Rectal smooth muscle tissue (tissue), 1 donor: ENCODE measurements around the gene MAST2.

Experiments used
- H3K27ac ChIP-seq: one replicate; pipeline ENCODE4 v1.7.0; 2013; ENCODE audit warnings: low read depth, low read length, inconsistent platforms
- H3K27me3 ChIP-seq: one replicate; pipeline ENCODE4 v1.7.0; 2013; ENCODE audit warnings: low read length; ENCODE audit not compliant: control insufficient read depth, insufficient read depth
- H3K36me3 ChIP-seq: one replicate; pipeline ENCODE4 v1.7.0; 2013; ENCODE audit warnings: low read length; ENCODE audit not compliant: control insufficient read depth, insufficient read depth
- H3K4me1 ChIP-seq: one replicate; pipeline ENCODE4 v1.7.0; 2013; ENCODE audit warnings: low read length; ENCODE audit not compliant: control insufficient read depth, insufficient read depth
- H3K4me3 ChIP-seq: one replicate; pipeline ENCODE4 v1.7.0; 2013; ENCODE audit warnings: low read length
- H3K9ac ChIP-seq: one replicate; pipeline ENCODE4 v1.7.0; 2013; ENCODE audit warnings: low read length

MAST2 gene

DNA sequence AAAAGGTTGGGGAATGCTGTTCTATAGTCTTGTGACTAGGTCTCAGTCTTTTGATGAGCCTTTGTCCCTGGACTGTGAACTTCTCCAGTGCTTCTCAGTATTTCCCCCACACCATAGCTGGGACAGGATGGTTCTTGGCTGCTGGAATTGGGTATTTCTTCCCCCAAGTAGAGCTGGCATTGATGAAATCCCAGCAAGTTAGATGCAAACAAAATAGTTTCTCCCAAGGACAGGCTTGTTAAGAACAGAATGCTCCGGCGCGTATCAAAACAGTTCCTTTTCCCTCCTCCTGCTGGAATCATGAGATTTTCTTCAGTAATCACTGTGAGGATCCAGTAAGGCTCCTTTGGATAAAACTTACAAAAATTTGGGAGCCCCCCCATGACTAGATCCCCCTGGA lies 166.5 kb downstream of the MAST2 start:
- Histone ChIP-seq H3K27me3 (no peaks in the 10 kb centered on the region), H3K9ac (no peak overlapping the region), H3K27ac (peak overlapping the region; percentile 10), H3K4me1 (no peaks in the 10 kb centered on the region), H3K36me3 (peaks cover 8% of the 10 kb centered on the region), H3K4me3 (no peak overlapping the region)

DNA sequence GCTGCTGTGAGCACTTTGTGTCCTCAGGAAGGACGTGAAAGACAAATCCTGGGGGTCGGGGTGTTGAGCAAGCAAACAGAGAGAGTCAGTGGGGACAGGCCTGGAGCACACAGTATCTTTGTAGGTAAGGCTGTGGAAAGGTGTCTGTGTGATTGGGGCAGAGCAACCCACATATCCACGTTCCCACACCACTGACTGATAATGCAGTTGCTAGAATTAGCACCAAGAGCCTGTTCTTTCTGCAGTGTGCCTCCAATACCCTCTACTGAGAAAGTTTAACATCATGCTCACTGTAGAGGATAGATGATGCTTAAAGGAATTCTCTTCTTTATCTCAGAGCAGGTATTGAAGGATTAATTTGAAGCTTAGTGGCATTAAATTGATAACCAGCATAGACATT lies 167.9 kb downstream of the MAST2 start:
- Histone ChIP-seq H3K4me3 (no peak overlapping the region), H3K36me3 (peaks cover 8% of the 10 kb centered on the region), H3K9ac (no peak overlapping the region), H3K4me1 (no peaks in the 10 kb centered on the region), H3K27me3 (no peaks in the 10 kb centered on the region), H3K27ac (no peak overlapping the region)

DNA sequence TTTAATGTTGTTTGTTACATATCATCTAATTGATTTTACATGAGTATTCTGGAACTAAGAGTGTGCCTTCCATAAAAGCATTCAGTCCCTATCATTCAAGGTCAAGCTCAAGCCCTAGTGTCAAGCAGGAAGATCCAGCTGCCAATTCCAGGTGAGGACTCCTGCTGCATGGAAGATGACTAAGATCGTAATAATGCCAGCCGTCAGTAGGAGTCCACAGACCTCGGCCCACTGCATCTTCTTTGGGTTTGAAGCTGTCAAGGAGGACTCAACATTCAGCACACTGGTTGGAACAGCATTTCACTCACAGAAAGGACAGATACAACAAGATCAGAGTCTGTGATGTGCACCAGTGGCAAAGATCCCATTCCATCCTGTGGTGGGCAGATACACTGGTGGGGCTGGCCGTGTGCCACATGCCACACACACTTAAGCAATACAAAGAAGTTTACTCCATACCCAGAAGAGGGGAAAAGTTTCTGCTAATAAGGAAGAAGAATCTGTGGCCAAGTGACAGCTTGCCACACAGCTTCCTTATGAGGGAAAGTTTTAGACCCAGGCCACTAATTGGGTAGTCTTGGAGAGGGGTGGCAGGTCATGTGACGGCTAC lies 168.6 kb downstream of the MAST2 start:
- no peak overlapping the region for H3K27ac ChIP-seq
- H3K27me3 ChIP-seq = no peaks in the 10 kb centered on the region
- no peak overlapping the region for H3K9ac ChIP-seq
- H3K36me3 ChIP-seq = peaks cover 8% of the 10 kb centered on the region
- no peaks in the 10 kb centered on the region for H3K4me1 ChIP-seq
- no peak overlapping the region for H3K4me3 ChIP-seq

DNA sequence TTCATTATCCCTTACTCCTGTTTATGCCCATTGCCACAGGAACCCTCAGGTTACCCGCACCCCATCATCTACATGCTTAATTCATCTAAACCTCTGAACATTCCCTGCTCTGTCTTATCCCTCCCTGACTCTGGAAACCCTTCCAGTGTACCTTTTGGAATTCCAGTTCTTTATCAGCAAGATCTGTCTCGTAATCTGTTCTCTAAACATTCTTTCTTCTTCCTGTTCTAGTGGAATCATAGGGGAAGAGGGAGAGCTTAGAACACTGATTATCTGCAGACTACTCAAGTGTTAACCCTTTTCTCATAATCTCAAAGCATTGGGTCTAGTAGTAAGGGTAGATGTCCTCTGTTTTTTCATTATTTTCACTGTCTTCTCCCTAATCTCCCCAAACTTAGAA lies 169.2 kb downstream of the MAST2 start:
- Histone ChIP-seq H3K27ac (peak overlapping the region; percentile 8), H3K9ac (no peak overlapping the region), H3K4me1 (no peaks in the 10 kb centered on the region), H3K4me3 (no peak overlapping the region), H3K36me3 (peaks cover 8% of the 10 kb centered on the region), H3K27me3 (no peaks in the 10 kb centered on the region)

DNA sequence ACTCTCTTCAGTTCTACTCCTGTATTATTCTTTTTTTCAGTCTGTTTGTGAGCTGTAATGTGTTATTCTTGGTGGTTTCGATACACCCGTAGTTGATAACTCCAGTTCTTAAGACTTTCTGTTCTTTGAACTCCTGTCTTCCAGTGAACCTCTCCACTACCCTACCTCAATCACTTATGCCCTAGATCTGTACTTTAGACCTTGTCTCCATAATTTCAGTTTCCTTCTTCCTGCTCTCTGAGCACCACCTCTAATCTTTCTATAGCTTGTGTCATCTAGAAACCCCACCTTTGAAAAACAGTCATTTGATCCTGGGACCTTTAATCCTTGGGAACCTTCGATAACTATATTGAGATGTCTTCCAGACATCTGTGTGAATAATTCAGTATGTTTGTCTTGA lies 169.7 kb downstream of the MAST2 start:
- H3K27me3 ChIP-seq = no peaks in the 10 kb centered on the region
- H3K9ac ChIP-seq = no peak overlapping the region
- H3K27ac ChIP-seq = no peak overlapping the region
- no peaks in the 10 kb centered on the region for H3K4me1 ChIP-seq
- H3K36me3 ChIP-seq = peaks cover 8% of the 10 kb centered on the region
- H3K4me3 ChIP-seq = no peak overlapping the region

DNA sequence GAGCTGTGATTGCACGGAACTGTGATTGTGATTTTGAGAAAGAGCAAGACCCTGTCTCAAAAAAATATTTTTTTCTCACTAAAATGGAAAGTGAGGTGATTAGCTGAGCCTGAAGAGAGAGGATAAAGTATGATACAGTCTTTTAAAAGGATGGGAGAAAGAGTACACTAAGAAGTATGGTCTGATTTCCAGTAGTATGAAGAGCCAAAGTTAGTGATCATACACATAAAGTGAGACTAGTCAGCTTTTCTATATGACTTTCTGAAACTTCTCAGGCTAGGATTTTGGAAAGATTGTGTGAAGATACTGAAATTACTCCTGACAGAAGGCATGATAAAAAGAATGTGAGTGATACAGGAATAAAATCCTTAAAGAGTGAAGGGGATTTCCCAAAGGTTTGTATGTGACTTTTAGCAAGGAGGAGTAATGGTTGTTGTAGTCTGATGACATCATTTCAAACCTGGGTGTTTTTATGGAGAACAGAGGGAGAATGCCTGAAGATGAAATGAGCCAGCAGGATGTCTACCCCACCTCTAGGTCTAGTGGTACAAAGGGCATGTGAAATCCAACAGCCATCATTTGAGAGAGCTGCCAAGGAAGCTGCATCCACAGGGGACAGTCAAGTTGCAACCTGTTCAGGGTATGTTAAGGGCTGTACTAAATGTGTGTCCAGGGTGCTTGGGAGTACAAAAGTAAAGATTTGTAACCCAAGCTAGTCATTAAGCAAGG lies 171.3 kb downstream of the MAST2 start:
- H3K4me1 ChIP-seq = no peaks in the 10 kb centered on the region
- no peak overlapping the region for H3K9ac ChIP-seq
- no peaks in the 10 kb centered on the region for H3K27me3 ChIP-seq
- H3K4me3 ChIP-seq = no peak overlapping the region
- peaks cover 8% of the 10 kb centered on the region for H3K36me3 ChIP-seq
- no peak overlapping the region for H3K27ac ChIP-seq

DNA sequence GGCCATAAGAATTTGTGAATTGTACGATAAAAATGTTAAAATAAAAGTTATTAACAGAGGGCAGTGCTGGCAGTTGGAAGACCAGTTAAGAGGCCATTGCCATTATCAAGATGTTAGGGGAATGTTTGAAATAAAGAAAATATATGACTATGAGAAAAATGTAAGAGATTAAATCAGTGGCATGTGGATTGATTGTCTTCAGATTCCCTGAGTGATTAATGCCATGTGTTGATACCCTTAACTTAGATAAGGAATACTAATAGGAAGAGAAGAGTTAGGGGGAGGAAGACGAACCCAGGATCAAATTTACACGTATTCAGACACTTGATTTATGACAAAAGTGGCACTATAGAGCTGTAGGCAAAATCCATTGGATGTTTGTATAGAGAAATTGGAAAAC lies 173.2 kb downstream of the MAST2 start:
- H3K36me3 ChIP-seq = peaks cover 6% of the 10 kb centered on the region
- no peak overlapping the region for H3K9ac ChIP-seq
- no peak overlapping the region for H3K27ac ChIP-seq

DNA sequence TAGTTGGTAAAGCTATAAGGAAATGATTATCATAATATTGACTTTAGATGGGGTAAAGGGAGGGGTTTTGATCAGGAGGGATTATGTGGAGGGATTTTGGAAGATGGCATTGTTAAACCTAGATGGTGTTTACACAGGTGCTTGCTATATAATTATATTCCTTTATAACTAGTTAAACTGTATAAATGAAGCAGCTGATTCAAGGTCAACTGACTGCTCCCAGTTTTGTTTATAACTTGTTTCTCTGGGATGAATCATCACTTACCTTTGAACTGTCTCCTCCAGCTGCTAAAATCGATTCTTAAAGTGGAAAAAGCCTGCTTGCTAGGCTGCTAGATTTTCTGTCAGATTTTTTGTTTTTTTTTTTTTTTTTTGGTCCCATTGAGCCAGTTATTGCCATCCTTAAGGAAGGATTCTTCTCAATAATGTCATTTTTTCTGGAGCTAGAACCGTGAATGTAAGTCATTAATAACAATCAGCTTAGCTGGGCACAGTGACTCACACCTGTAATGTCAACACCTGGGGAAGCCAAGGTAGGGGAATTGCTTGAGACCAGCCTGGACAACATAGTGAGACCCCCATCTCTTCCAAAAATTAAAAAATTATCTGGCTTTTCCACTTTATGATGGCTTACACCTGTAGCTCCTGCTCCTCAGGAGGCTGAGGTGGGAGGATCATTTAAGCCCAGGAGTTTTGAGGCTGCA lies 175.8 kb downstream of the MAST2 start:
- Histone ChIP-seq H3K27ac (no peak overlapping the region), H3K36me3 (no peaks in the 10 kb centered on the region), H3K9ac (no peak overlapping the region), H3K4me3 (no peak overlapping the region), H3K27me3 (no peaks in the 10 kb centered on the region), H3K4me1 (no peaks in the 10 kb centered on the region)

More for the DNA sequence above, 173.2 kb downstream of the MAST2 start:
- Histone ChIP-seq H3K4me3 (no peak overlapping the region), H3K4me1 (no peaks in the 10 kb centered on the region), H3K27me3 (no peaks in the 10 kb centered on the region)

DNA sequence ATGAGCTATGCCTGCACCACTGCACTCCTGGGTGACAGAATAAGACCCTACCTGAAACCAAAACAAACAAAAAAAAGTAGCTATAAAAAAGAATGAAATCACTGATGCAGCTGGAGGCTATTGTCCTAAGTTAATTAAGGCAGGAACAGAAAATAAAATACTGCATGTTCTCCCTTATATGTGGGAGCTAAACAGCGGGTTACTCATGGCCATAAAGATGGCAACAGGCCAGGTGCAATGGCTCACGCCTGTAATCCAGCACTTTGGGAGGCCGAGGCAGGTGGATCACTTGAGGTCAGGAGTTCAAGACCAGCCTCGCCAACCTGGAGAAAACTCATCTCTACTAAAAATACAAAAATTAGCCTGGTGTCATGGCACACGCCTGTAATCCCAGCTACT lies 176.4 kb downstream of the MAST2 start:
- Histone ChIP-seq H3K4me3 (no peak overlapping the region), H3K4me1 (no peaks in the 10 kb centered on the region), H3K9ac (no peak overlapping the region), H3K27ac (no peak overlapping the region), H3K27me3 (no peaks in the 10 kb centered on the region), H3K36me3 (no peaks in the 10 kb centered on the region)

DNA sequence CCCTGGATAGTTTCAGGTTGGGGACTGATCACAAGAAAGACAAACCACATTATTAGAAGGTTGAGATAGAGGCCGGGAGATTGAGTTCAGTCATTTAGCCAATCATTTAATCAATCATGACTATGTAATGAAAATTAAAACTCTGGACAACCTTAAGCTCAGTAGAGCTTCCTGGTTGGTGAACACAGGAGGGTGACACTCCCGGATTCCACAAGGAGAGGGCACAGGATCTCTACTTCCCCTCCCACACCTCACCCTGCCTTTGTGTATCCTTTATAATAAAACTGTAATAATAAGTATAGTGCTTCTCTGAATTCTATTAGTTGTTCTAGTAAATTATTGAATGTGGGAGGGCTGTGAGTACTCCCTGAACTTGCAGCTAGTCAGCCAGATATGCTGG lies 178.9 kb downstream of the MAST2 start:
- H3K9ac ChIP-seq = no peak overlapping the region
- H3K4me1 ChIP-seq = no peaks in the 10 kb centered on the region
- no peaks in the 10 kb centered on the region for H3K36me3 ChIP-seq
- no peak overlapping the region for H3K27ac ChIP-seq
- H3K27me3 ChIP-seq = no peaks in the 10 kb centered on the region
- H3K4me3 ChIP-seq = no peak overlapping the region

DNA sequence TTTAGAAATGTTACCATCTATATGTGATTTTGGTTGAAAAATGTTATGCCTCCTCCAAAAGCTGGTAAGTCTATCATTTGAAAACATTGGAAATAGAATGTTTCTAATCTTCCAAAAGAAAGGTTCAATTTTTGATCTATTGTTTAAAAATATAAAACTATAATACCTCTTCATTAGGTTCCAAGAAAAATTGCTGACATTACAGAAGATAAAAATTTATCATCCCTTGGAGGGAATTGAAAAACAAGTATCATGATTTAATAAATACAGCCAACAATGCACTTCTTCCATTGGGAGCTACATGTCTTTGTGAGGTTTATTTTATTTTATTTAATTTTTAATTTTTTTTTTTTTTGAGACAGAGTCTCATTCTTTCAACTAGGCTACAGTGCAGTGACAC lies 180.6 kb downstream of the MAST2 start:
- Histone ChIP-seq H3K36me3 (no peaks in the 10 kb centered on the region), H3K4me3 (no peak overlapping the region), H3K27me3 (no peaks in the 10 kb centered on the region), H3K27ac (no peak overlapping the region), H3K4me1 (no peaks in the 10 kb centered on the region), H3K9ac (no peak overlapping the region)

DNA sequence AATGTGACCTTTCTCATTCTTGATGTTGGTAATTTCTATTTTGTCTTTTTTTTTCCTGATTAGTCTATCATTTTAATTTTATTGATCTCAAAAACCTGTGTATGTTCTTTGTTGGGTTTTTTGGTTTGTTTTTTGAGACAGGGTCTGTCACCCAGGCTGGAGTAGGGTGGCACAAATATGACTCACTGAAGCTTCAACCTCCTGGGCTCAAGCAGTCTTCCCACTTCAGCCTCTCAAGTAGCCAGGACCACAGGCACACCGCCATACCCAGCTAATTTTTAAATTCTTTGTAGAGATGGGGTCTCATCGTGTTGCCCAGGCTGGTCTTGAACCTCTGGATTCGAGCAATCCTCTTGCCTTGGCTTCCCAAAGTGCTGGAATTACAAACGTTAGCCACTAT lies 183.8 kb downstream of the MAST2 start:
- Histone ChIP-seq H3K9ac (no peak overlapping the region), H3K4me3 (no peak overlapping the region), H3K36me3 (no peaks in the 10 kb centered on the region), H3K4me1 (no peaks in the 10 kb centered on the region), H3K27ac (no peak overlapping the region), H3K27me3 (no peaks in the 10 kb centered on the region)
